Measurements from ENCODE around the gene WWOX.

- no peak for TF ChIP-seq CTCF (conservative IDR thresholded peaks at IDR 0.05; ENCODE audit: low read depth, low read length)
- no peak for TF ChIP-seq RFX5 (IDR thresholded peaks at IDR 0.05; ENCODE audit: low read depth, low read length)
- no peak for TF ChIP-seq POLR2A (IDR thresholded peaks at IDR 0.05; ENCODE audit: low read depth, low read length)
- TF ChIP-seq CEBPB (IDR thresholded peaks at IDR 0.05; ENCODE audit: low read depth, low read length) = no peak
- no peak for TF ChIP-seq MXI1 (IDR thresholded peaks at IDR 0.05; ENCODE audit: borderline replicate concordance, low read depth, low read length)
Measured at GRCh38 chr16:78142788-78143187, 43.3 kb downstream of the WWOX start.
